ENCODE results near the gene TSPAN32. TPM values are rescaled to one million over a fixed set of nuclear protein-coding genes. Genes with fewer than 3 reads are reported as not detected.

TSPAN32 gene
- polyA plus RNA-seq (2013, experiment 1 of 2): 1.5 TPM
- polyA plus RNA-seq (2013, experiment 2 of 2): 0.51 TPM

- Histone ChIP-seq H3K9me3 (ENCODE audit: control insufficient read depth, low read length) (no peaks in the 10 kb centered on the region), H3K4me1 (ENCODE audit: control insufficient read depth, insufficient read depth, low read length, poor library complexity, severe bottlenecking) (peaks cover 9% of the 10 kb centered on the region), H3K27ac (ENCODE audit: low read depth, low read length, severe bottlenecking) (no peak within 1 kb of the TSS), H3K4me3 (ENCODE audit: extremely low read depth, insufficient read depth, low read length, poor library complexity, severe bottlenecking) (no peak within 1 kb of the TSS), H3K36me3 (ENCODE audit: control insufficient read depth, insufficient read depth, low read length) (no peaks in the 10 kb centered on the region)
- WGBS, 2 experiments (ENCODE audit: insufficient coverage in 2 of 2): 79% methylated on average over 12 of the region's 16 CpGs; no CpG with 5 or more reads in 1 of the 2 experiments
These were observed at the start of gene TSPAN32, which contains the start of gene C11orf21 for GRCh38 chr11:2301631-2302305. Gene TSPAN32, plus strand, starts transcription at chr11:2302013. Its CDS starts 137 bp downstream, at chr11:2302150. Gene C11orf21, minus strand, starts transcription at chr11:2301918. Its CDS starts 110 bp downstream, at chr11:2301808.

DNA sequence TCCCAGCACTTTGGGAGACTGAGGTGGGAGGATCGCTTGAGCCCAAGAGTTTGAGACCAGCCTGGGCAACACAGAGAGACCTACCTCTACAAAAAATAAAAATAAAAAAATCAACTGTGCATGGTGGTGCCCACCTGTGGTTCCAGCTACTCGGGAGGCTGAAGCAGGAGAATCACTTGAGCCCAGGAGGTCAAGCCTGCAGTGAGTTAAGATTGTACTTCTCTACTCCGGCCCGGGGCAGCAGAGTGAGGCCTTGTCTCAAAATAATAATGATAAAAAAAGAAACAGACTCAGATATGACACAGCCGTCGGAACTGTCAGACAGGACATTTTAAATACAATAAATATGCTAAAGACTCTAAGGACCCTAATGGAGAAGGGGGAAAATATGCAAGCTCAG lies 49.8 kb upstream of the TSPAN32 start:
- Histone ChIP-seq H3K4me3 (ENCODE audit: extremely low read depth, insufficient read depth, low read length, poor library complexity, severe bottlenecking) (no peak overlapping the region), H3K4me1 (ENCODE audit: control insufficient read depth, insufficient read depth, low read length, poor library complexity, severe bottlenecking) (no peaks in the 10 kb centered on the region), H3K27ac (ENCODE audit: low read depth, low read length, severe bottlenecking) (no peak overlapping the region), H3K36me3 (ENCODE audit: control insufficient read depth, insufficient read depth, low read length) (no peaks in the 10 kb centered on the region), H3K9me3 (ENCODE audit: control insufficient read depth, low read length) (peaks cover 3% of the 10 kb centered on the region)
- 80 to 89% methylated on average over 1 to 2 of the region's 6 CpGs for WGBS, 2 experiments (ENCODE audit: insufficient coverage in 2 of 2)

- Histone ChIP-seq H3K9me3 (ENCODE audit: control insufficient read depth, low read length) (peaks cover 3% of the 10 kb centered on the region), H3K27ac (ENCODE audit: low read depth, low read length, severe bottlenecking) (no peak overlapping the region), H3K36me3 (ENCODE audit: control insufficient read depth, insufficient read depth, low read length) (no peaks in the 10 kb centered on the region), H3K4me1 (ENCODE audit: control insufficient read depth, insufficient read depth, low read length, poor library complexity, severe bottlenecking) (no peaks in the 10 kb centered on the region), H3K4me3 (ENCODE audit: extremely low read depth, insufficient read depth, low read length, poor library complexity, severe bottlenecking) (no peak overlapping the region)
- WGBS, 2 experiments (ENCODE audit: insufficient coverage in 2 of 2): 83 to 86% methylated on average over 11 to 14 of the region's 14 CpGs
These were observed 45.4 kb upstream of the TSPAN32 start for GRCh38 chr11:2256293-2256913.

DNA sequence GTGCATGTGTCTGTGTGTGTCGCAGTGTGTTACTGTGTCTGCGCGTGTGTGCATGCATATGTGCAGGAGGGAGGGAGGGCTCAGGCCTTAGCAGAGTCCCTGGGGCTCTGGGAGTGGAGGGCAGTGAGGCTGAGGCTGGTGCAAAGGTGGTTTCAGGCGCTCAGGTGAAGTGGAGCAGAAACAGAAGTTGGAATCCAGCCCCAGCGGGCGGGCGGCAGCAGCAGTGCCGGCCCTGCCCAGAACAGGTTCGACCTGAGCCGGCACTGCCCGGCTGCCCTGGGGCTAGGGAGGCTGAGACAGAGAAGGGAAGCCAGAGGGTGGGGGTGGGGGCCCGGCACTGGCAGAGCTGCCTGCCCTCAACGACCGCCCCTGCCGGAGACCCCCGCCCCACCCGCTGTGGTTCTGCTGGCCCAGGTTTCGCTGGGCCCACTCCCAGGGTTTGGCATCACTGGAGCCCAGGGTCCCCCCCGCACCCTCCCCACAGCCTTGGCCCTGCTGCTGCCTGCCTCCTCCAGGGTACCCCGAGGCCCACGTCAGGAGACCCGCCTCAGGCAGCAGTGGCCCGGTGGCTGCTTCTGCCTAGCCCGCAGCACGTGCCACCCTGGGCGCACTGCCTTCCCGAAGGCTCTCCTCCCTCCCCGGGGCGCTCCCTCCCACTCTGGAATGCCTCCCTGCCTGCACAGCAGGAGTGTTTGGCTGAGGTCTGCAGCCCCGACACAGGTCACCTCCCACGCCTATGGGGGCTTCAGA lies 44.7 kb upstream of the TSPAN32 start:
- 90% methylated on average over 22 to 30 of the region's 31 CpGs for WGBS, 2 experiments (ENCODE audit: insufficient coverage in 2 of 2)
- Histone ChIP-seq H3K4me1 (ENCODE audit: control insufficient read depth, insufficient read depth, low read length, poor library complexity, severe bottlenecking) (no peaks in the 10 kb centered on the region), H3K4me3 (ENCODE audit: extremely low read depth, insufficient read depth, low read length, poor library complexity, severe bottlenecking) (no peak overlapping the region), H3K27ac (ENCODE audit: low read depth, low read length, severe bottlenecking) (no peak overlapping the region), H3K9me3 (ENCODE audit: control insufficient read depth, low read length) (peaks cover 3% of the 10 kb centered on the region), H3K36me3 (ENCODE audit: control insufficient read depth, insufficient read depth, low read length) (no peaks in the 10 kb centered on the region)

DNA sequence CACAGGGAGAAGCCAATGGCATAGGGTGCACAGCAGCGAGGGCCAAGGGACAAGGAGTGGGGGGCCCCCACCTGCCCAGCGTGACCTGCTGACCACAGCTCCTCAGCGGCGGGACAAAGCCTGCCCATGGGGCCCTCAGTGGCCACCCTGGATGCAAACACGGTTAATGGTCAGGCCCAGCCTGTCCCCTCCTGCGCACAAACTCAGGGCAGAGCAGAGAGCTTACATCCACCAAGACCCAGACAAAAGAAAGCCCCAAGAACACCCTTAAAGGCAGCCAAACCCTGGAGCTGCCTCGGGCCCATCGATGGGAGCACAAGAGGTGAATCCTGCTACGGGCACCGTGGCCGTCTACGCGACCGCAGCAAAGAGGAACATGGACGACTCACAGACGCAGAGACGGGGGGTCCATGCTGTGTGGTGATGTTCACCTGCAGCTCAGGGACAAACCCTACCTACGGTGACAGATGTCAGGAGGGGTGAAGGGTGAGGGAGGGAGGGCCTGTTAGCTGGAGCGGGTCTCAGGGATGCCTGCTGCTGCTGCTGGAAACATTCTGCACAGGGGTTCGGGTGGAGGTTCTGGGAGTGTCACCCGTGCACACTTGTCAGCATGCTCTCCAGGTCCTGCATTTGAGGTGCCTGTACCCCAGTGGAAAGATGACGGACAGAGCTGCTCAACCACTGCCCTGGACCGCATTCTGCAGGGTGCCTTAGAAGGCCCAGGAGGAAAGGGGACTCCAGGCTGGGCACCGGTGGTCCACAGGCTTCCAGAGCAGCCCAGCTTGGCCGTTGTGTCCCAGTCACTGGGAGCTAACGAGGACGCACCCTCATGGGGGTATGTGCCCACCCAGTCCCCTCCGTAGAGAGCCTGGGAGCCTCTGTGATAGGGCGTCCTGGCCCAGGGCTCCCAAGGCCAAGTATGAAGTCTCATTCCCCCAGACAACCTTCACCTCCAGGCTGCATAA lies 43.0 kb upstream of the TSPAN32 start:
- Histone ChIP-seq H3K4me1 (ENCODE audit: control insufficient read depth, insufficient read depth, low read length, poor library complexity, severe bottlenecking) (no peaks in the 10 kb centered on the region), H3K4me3 (ENCODE audit: extremely low read depth, insufficient read depth, low read length, poor library complexity, severe bottlenecking) (no peak overlapping the region), H3K36me3 (ENCODE audit: control insufficient read depth, insufficient read depth, low read length) (no peaks in the 10 kb centered on the region), H3K27ac (ENCODE audit: low read depth, low read length, severe bottlenecking) (no peak overlapping the region), H3K9me3 (ENCODE audit: control insufficient read depth, low read length) (peaks cover 3% of the 10 kb centered on the region)
- WGBS, 2 experiments (ENCODE audit: insufficient coverage in 2 of 2): 92 to 93% methylated on average over 27 to 28 of the region's 29 CpGs

DNA sequence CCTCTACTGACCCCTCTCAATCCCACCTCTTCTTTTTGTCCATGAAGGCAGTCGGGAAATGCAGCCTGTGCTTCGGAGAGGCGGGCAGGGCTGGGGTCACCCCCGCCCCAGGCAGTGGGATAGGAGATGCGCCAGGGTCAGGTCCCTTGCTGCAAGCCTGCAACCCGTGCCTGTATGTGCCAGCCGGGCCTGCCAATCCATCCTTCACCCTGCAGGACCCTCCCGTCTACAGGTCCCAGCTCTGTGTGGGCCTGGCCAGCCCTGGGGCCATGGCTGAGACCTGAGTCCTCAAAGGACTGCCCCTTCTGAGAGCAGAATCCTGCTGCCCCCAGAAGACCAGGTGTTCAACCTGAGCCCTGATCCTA lies 42.4 kb upstream of the TSPAN32 start:
- Histone ChIP-seq H3K36me3 (ENCODE audit: control insufficient read depth, insufficient read depth, low read length) (no peaks in the 10 kb centered on the region), H3K4me1 (ENCODE audit: control insufficient read depth, insufficient read depth, low read length, poor library complexity, severe bottlenecking) (no peaks in the 10 kb centered on the region), H3K27ac (ENCODE audit: low read depth, low read length, severe bottlenecking) (no peak overlapping the region), H3K9me3 (ENCODE audit: control insufficient read depth, low read length) (peaks cover 3% of the 10 kb centered on the region), H3K4me3 (ENCODE audit: extremely low read depth, insufficient read depth, low read length, poor library complexity, severe bottlenecking) (no peak overlapping the region)
- 92 to 98% methylated on average over 8 of the region's 8 CpGs for WGBS, 2 experiments (ENCODE audit: insufficient coverage in 2 of 2)

DNA sequence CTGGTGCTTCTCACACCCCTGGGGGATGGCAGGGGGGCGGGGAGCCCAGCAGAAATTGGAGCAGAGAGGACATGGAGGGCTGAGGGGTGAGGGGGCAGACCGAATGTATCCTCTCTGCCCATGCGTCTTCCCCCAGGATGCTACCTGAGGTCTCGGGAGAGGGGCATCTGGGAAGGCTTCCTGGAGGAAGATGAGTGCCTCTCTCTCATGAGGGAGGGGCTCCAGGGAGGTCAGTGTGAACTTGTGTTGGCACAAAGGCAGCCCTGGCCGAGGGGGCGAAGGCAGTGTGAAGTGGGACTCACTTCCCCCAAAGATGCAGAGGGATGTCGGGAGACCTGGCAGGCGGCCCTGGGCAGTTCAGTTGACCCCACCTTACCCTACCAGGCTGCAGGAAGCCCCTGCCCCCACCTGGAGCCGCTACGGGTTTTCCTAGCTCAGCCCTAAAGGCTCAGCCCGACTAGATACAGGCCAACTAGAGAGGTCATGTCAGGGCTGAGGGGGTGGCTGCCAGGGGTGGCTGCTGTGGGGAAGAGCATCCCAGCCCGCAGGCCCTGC lies 41.8 kb upstream of the TSPAN32 start:
- no peak overlapping the region for H3K4me3 ChIP-seq (ENCODE audit: extremely low read depth, insufficient read depth, low read length, poor library complexity, severe bottlenecking)
- H3K4me1 ChIP-seq (ENCODE audit: control insufficient read depth, insufficient read depth, low read length, poor library complexity, severe bottlenecking): no peaks in the 10 kb centered on the region
- peaks cover under 1% of the 10 kb centered on the region for H3K9me3 ChIP-seq (ENCODE audit: control insufficient read depth, low read length)
- WGBS, 2 experiments (ENCODE audit: insufficient coverage in 2 of 2): 86 to 88% methylated on average over 8 to 9 of the region's 12 CpGs
- no peak overlapping the region for H3K27ac ChIP-seq (ENCODE audit: low read depth, low read length, severe bottlenecking)
- no peaks in the 10 kb centered on the region for H3K36me3 ChIP-seq (ENCODE audit: control insufficient read depth, insufficient read depth, low read length)

DNA sequence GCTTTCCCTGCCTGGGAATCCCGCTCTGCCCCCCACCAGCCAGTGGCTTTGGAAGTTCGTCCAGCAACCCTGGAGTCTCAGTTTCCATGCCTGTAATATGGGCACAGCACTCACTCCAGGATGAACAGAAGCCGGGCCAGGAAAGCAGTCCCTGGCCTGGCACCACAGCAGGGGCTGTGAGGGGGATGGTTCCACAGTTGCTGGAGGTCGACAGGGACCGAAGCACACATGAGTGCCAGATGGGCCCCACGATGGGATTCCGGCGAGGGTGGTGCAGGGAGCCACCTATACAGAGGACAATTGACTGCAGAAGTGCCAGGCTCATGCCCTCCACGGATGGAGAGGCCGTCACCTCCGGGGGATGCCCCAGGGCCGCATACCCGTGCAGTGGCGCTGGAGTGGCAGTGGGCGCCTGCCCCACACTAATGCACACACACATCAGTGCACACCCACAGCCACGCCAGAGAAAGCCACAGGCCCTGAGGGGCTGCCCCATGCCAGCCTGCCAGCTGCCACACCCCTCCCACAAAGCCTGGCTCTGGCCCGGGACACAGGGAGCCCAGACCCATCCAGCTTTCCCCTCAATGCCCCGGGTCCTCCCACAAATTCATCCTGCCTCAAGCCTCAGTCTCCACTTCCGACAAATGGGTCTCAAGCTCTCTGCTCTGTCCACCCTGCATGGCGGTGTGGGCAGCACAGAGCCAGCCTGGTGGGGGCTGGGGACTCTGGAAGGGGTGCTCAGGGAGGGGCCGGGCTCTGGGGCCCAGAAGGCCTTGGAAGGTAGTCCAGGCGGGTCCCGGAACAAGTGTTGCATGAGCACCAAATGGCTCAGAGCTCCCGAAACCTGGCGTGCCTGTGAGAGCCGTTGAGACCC lies 41.1 kb upstream of the TSPAN32 start:
- Histone ChIP-seq H3K4me1 (ENCODE audit: control insufficient read depth, insufficient read depth, low read length, poor library complexity, severe bottlenecking) (no peaks in the 10 kb centered on the region), H3K36me3 (ENCODE audit: control insufficient read depth, insufficient read depth, low read length) (no peaks in the 10 kb centered on the region), H3K9me3 (ENCODE audit: control insufficient read depth, low read length) (no peaks in the 10 kb centered on the region), H3K4me3 (ENCODE audit: extremely low read depth, insufficient read depth, low read length, poor library complexity, severe bottlenecking) (no peak overlapping the region), H3K27ac (ENCODE audit: low read depth, low read length, severe bottlenecking) (no peak overlapping the region)
- WGBS, 2 experiments (ENCODE audit: insufficient coverage in 2 of 2): 88 to 90% methylated on average over 23 of the region's 26 CpGs

GRCh38 chr11:2261436-2262230 lies 40.2 kb upstream of the TSPAN32 start:
- Histone ChIP-seq H3K27ac (ENCODE audit: low read depth, low read length, severe bottlenecking) (no peak overlapping the region), H3K9me3 (ENCODE audit: control insufficient read depth, low read length) (no peaks in the 10 kb centered on the region), H3K4me1 (ENCODE audit: control insufficient read depth, insufficient read depth, low read length, poor library complexity, severe bottlenecking) (no peaks in the 10 kb centered on the region), H3K4me3 (ENCODE audit: extremely low read depth, insufficient read depth, low read length, poor library complexity, severe bottlenecking) (no peak overlapping the region), H3K36me3 (ENCODE audit: control insufficient read depth, insufficient read depth, low read length) (no peaks in the 10 kb centered on the region)
- 88 to 91% methylated on average over 17 to 20 of the region's 21 CpGs for WGBS, 2 experiments (ENCODE audit: insufficient coverage in 2 of 2)
